Measurements from ENCODE around the gene SLC35E2B.
"Not testable (repeated sequence)": the region's sequence is repeated elsewhere in the genome, so short reads cannot be mapped to it uniquely, and the experiment has no call there.

DNA sequence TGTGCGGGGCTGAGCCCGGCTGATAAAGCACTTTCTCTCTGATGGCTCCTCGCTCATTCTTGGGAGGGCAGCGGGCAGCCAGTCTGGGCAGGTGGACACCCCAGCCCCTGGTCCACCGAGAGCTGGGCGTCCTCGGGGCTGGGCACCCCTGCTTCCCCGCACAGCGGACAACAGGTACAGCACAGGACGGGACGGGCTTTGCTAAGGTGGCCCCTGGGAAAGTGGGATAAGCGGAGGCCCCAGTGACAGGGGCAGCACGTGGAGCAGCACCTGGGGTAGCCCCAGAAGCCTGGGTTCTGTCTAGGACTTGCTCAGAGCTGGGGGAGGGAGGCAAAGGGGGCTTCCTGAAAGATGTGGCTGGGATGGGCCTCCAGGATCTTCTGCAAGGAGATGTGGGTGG, 58.0 kb downstream of the SLC35E2B start:
- TF ChIP-seq, protein P1, sequence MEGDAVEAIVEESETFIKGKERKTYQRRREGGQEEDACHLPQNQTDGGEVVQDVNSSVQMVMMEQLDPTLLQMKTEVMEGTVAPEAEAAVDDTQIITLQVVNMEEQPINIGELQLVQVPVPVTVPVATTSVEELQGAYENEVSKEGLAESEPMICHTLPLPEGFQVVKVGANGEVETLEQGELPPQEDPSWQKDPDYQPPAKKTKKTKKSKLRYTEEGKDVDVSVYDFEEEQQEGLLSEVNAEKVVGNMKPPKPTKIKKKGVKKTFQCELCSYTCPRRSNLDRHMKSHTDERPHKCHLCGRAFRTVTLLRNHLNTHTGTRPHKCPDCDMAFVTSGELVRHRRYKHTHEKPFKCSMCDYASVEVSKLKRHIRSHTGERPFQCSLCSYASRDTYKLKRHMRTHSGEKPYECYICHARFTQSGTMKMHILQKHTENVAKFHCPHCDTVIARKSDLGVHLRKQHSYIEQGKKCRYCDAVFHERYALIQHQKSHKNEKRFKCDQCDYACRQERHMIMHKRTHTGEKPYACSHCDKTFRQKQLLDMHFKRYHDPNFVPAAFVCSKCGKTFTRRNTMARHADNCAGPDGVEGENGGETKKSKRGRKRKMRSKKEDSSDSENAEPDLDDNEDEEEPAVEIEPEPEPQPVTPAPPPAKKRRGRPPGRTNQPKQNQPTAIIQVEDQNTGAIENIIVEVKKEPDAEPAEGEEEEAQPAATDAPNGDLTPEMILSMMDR (IDR thresholded peaks at IDR 0.05; ENCODE audit: insufficient read depth, low read depth, low read length), result not testable (repeated sequence)
- TF ChIP-seq EZH2 (IDR thresholded peaks at IDR 0.05; ENCODE audit: insufficient read depth, low read length), result not testable (repeated sequence)
